ENCODE results near the gene RELB.

RELB gene

GRCh38 chr19:45050036-45050435 is 48.8 kb downstream of the RELB start:
- Histone ChIP-seq H3K27ac (no peak overlapping the region), H3K9ac (ENCODE audit: insufficient read length) (no peak overlapping the region), H3K9me3 (ENCODE audit: low read depth, low read length) (no peaks in the 10 kb centered on the region), H3K4me3 (no peak overlapping the region), H3K36me3 (ENCODE audit: insufficient read depth, low read length) (peaks cover 45% of the 10 kb centered on the region)
- TF ChIP-seq POLR2AphosphoS5 (IDR thresholded peaks at IDR 0.05; ENCODE audit: borderline replicate concordance, low read depth, low read length) = no peak
- TF ChIP-seq FOXP2 (optimal IDR thresholded peaks at IDR 0.05; ENCODE audit: control extremely low read depth, extremely low read length, insufficient read depth) = no peak
- no peak for TF ChIP-seq EZH2 (IDR thresholded peaks at IDR 0.05)
- DNase-seq (ENCODE audit: low read depth, low spot score) = no peak

GRCh38 chr19:45051929-45052579 is 50.8 kb downstream of the RELB start:
- no peak for TF ChIP-seq POLR2AphosphoS5 (IDR thresholded peaks at IDR 0.05; ENCODE audit: borderline replicate concordance, low read depth, low read length)
- TF ChIP-seq FOXP2 (optimal IDR thresholded peaks at IDR 0.05; ENCODE audit: control extremely low read depth, extremely low read length, insufficient read depth) = no peak
- no peak for TF ChIP-seq EZH2 (IDR thresholded peaks at IDR 0.05)
- no peaks in the 10 kb centered on the region for H3K9me3 ChIP-seq (ENCODE audit: low read depth, low read length)
- H3K27ac ChIP-seq = no peak overlapping the region
- no peak overlapping the region for H3K4me3 ChIP-seq
- H3K9ac ChIP-seq (ENCODE audit: insufficient read length) = no peak overlapping the region
- H3K36me3 ChIP-seq (ENCODE audit: insufficient read depth, low read length) = peaks cover 39% of the 10 kb centered on the region; the same call in 1 of the 2 replicates
- no peak for DNase-seq (ENCODE audit: low read depth, low spot score)

GRCh38 chr19:45056831-45057230 is 55.6 kb downstream of the RELB start:
- no peak overlapping the region for H3K27ac ChIP-seq
- no peak overlapping the region for H3K9ac ChIP-seq (ENCODE audit: insufficient read length)
- DNase-seq (ENCODE audit: low read depth, low spot score) = no peak
- H3K9me3 ChIP-seq (ENCODE audit: low read depth, low read length) = no peaks in the 10 kb centered on the region
- TF ChIP-seq POLR2AphosphoS5 (IDR thresholded peaks at IDR 0.05; ENCODE audit: borderline replicate concordance, low read depth, low read length) (no peak), EZH2 (IDR thresholded peaks at IDR 0.05) (no peak), FOXP2 (optimal IDR thresholded peaks at IDR 0.05; ENCODE audit: control extremely low read depth, extremely low read length, insufficient read depth) (no peak)
- no peak overlapping the region for H3K4me3 ChIP-seq
- H3K36me3 ChIP-seq (ENCODE audit: insufficient read depth, low read length) = peaks cover 76% of the 10 kb centered on the region

GRCh38 chr19:45057444-45057843 is 56.2 kb downstream of the RELB start:
- H3K4me3 ChIP-seq = no peak overlapping the region
- H3K27ac ChIP-seq = no peak overlapping the region
- peaks cover 77% of the 10 kb centered on the region for H3K36me3 ChIP-seq (ENCODE audit: insufficient read depth, low read length)
- TF ChIP-seq FOXP2 (optimal IDR thresholded peaks at IDR 0.05; ENCODE audit: control extremely low read depth, extremely low read length, insufficient read depth) (no peak), EZH2 (IDR thresholded peaks at IDR 0.05) (no peak), POLR2AphosphoS5 (IDR thresholded peaks at IDR 0.05; ENCODE audit: borderline replicate concordance, low read depth, low read length) (no peak)
- no peak overlapping the region for H3K9ac ChIP-seq (ENCODE audit: insufficient read length)
- DNase-seq (ENCODE audit: low read depth, low spot score) = no peak
- no peaks in the 10 kb centered on the region for H3K9me3 ChIP-seq (ENCODE audit: low read depth, low read length)

GRCh38 chr19:45058622-45059159 is 57.4 kb downstream of the RELB start:
- Histone ChIP-seq H3K9me3 (ENCODE audit: low read depth, low read length) (no peaks in the 10 kb centered on the region), H3K36me3 (ENCODE audit: insufficient read depth, low read length) (peaks cover 76% of the 10 kb centered on the region), H3K9ac (ENCODE audit: insufficient read length) (no peak overlapping the region), H3K27ac (no peak overlapping the region), H3K4me3 (no peak overlapping the region)
- TF ChIP-seq EZH2 (IDR thresholded peaks at IDR 0.05) = no peak
- TF ChIP-seq FOXP2 (optimal IDR thresholded peaks at IDR 0.05; ENCODE audit: control extremely low read depth, extremely low read length, insufficient read depth) = no peak
- no peak for TF ChIP-seq POLR2AphosphoS5 (IDR thresholded peaks at IDR 0.05; ENCODE audit: borderline replicate concordance, low read depth, low read length)
- no peak for DNase-seq (ENCODE audit: low read depth, low spot score)

GRCh38 chr19:45059258-45059965 is 58.1 kb downstream of the RELB start:
- no peak overlapping the region for H3K9ac ChIP-seq (ENCODE audit: insufficient read length)
- H3K9me3 ChIP-seq (ENCODE audit: low read depth, low read length) = no peaks in the 10 kb centered on the region
- H3K27ac ChIP-seq = no peak overlapping the region
- peaks cover 77% of the 10 kb centered on the region for H3K36me3 ChIP-seq (ENCODE audit: insufficient read depth, low read length)
- no peak overlapping the region for H3K4me3 ChIP-seq
- no peak for TF ChIP-seq POLR2AphosphoS5 (IDR thresholded peaks at IDR 0.05; ENCODE audit: borderline replicate concordance, low read depth, low read length)
- TF ChIP-seq FOXP2 (optimal IDR thresholded peaks at IDR 0.05; ENCODE audit: control extremely low read depth, extremely low read length, insufficient read depth) = no peak
- no peak for TF ChIP-seq EZH2 (IDR thresholded peaks at IDR 0.05)
- DNase-seq (ENCODE audit: low read depth, low spot score) = no peak

- Histone ChIP-seq H3K9me3 (ENCODE audit: low read depth, low read length) (no peaks in the 10 kb centered on the region), H3K27ac (no peak overlapping the region), H3K9ac (ENCODE audit: insufficient read length) (no peak overlapping the region), H3K36me3 (ENCODE audit: insufficient read depth, low read length) (peaks cover 68% of the 10 kb centered on the region), H3K4me3 (no peak overlapping the region)
- TF ChIP-seq FOXP2 (optimal IDR thresholded peaks at IDR 0.05; ENCODE audit: control extremely low read depth, extremely low read length, insufficient read depth) (no peak), EZH2 (IDR thresholded peaks at IDR 0.05) (no peak), POLR2AphosphoS5 (IDR thresholded peaks at IDR 0.05; ENCODE audit: borderline replicate concordance, low read depth, low read length) (no peak)
- DNase-seq (ENCODE audit: low read depth, low spot score) = no peak
Observed at GRCh38 chr19:45061965-45062364, 60.7 kb downstream of the RELB start.
